BE2C (cell line): Measurements from ENCODE around the gene STRIP2.

Experiments used
- DNase-seq: peaks from one replicate; pipeline ENCODE4 v3.0.0-alpha.2; 2020
- H3K27me3 ChIP-seq: fragments of 250-450 bp; sonication (Bioruptor Pico); 2 replicates; pipeline ENCODE4 v1.5.1; 2020; ENCODE audit warnings: mild to moderate bottlenecking
- H3K36me3 ChIP-seq: fragments of 250-450 bp; sonication (Bioruptor Pico); 2 replicates; pipeline ENCODE4 v1.5.1; 2020; ENCODE audit warnings: mild to moderate bottlenecking
- H3K4me1 ChIP-seq: fragments of 250-450 bp; sonication (Bioruptor Pico); 2 replicates; pipeline ENCODE4 v1.5.1; 2020
- H3K4me3 ChIP-seq: 2 replicates; pipeline ENCODE4 v1.5.1; 2011; ENCODE audit warnings: low read depth, low read length
- H3K9me3 ChIP-seq: fragments of 250-450 bp; sonication (Bioruptor Pico); 2 replicates; pipeline ENCODE4 v1.5.1; 2020
- CTCF ChIP-seq: IDR thresholded peaks from 2 replicates; pipeline ENCODE4 v1.5.1; 2012; ENCODE audit warnings: mild to moderate bottlenecking, low read depth, low read length

Gene STRIP2

DNA sequence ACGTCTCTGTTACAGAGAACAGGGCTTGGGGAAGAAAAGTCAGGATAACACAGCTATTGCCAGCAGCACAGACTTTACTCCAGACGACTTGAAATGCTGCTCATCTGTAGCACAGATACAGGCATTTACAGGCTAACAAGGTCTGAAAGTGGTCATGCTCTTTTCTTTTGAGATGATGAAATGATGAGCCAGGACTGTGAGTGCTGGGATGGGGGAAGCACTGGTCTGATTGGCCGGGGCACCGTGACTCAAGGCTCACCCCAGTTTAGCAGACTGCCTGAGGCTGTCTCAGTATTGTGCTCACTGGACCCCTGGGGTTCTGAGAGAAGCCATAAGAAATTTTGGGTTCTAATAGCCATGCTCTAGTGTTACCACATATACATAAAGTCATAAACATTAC, 80.5 kb downstream of the STRIP2 start:
- H3K27me3 ChIP-seq, result no peaks in the 10 kb centered on the region
- no peaks in the 10 kb centered on the region for H3K9me3 ChIP-seq
- TF ChIP-seq CTCF, result no peak
- no peak overlapping the region for H3K4me3 ChIP-seq
- H3K36me3 ChIP-seq, result no peaks in the 10 kb centered on the region
- no peak for DNase-seq
- no peaks in the 10 kb centered on the region for H3K4me1 ChIP-seq

GRCh38 chr7:129515381-129515780, 81.1 kb downstream of the STRIP2 start:
- H3K4me1 ChIP-seq, result no peaks in the 10 kb centered on the region
- no peaks in the 10 kb centered on the region for H3K27me3 ChIP-seq

DNA sequence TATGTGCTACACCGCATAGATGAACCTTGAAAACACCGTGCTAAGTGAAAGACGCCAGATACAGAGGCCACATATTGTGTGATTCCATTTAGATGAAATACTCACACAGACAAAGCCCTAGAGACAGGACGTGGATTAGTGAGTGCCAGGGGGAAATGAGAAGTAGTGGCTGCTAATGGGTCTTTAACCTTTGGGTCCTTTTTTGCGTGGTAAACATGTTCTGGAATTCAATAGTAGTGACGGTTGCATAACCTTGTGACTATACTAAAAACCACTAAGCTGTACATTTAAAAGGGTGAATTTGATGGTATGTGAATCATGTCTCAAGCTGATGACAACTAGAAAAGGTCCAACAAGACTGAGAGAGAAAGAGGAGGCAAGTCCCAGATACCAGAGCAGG, 83.7 kb downstream of the STRIP2 start:
- Histone ChIP-seq H3K9me3 (no peaks in the 10 kb centered on the region), H3K36me3 (no peaks in the 10 kb centered on the region), H3K27me3 (no peaks in the 10 kb centered on the region), H3K4me3 (no peak overlapping the region), H3K4me1 (no peaks in the 10 kb centered on the region)
- TF ChIP-seq CTCF, result no peak
- no peak for DNase-seq

More at GRCh38 chr7:129515381-129515780, 81.1 kb downstream of the STRIP2 start:
- Histone ChIP-seq H3K9me3 (no peaks in the 10 kb centered on the region), H3K36me3 (no peaks in the 10 kb centered on the region), H3K4me3 (no peak overlapping the region)
- no peak for TF ChIP-seq CTCF
- DNase-seq, result no peak

DNA sequence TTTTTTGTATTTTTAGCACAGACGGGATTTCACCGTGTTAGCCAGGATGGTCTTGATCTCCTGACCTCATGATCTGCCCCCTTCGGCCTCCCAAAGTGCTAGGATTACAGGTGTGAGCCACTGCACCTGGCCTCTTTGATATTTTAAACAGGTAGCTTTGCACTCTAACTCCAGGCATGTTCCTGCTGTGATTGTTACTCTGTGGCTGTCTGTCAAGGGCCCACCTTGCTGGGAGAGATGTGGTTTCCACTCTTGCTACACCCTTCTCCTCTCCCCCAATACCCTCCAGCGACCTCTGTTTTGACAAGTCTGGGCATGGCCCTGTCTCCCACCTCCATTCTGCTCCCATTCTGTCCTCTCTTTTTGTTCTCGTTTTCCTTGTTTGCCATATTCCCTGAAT, 85.2 kb downstream of the STRIP2 start:
- Histone ChIP-seq H3K36me3 (no peaks in the 10 kb centered on the region), H3K27me3 (no peaks in the 10 kb centered on the region), H3K4me1 (no peaks in the 10 kb centered on the region), H3K9me3 (no peaks in the 10 kb centered on the region), H3K4me3 (no peak overlapping the region)
- no peak for DNase-seq
- TF ChIP-seq CTCF, result no peak

DNA sequence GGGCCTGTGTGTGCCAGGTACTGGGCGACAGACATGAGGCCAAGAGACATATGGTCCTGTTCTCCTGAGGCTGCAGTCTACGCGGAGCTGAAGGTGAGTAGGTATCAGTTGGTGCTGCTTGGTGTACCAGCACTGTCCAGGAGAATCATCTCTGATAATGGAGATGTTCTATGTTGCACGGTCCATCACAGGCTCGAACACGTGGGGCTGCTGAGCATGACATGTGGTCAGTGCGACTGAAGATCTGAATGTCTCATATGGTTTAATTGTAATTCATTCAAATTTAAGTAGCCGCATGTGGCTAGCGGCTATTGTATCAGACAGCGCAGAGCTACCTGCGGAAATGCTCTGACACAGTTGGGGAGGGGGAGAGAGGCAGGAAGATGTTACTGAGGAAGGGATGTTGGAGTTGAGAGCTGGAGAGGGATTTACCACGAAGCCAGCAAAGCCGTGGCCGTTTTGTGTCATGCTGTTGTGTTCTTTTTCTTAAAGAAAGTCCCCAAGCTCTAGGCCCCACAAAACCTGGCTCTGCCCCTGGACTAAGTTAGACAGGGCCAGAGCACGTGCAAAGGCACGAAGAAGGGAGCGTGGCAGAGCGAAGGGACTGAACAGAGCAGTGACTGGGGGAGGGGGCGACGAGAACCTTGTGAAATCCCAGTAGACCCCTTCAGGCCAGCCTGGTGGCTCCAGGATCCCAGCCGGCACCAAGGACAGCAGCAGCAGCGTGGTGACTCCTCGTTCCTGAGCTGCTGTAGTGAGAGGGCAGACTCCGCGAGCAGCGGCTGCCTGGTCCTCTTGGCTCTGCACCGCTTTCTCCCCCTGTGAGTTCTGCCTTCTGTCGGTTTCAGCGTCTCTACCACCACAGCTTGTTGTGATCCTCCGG, 88.1 kb downstream of the STRIP2 start:
- DNase-seq, result no peak
- TF ChIP-seq CTCF, result no peak
- H3K4me3 ChIP-seq, result no peak overlapping the region
- H3K27me3 ChIP-seq, result no peaks in the 10 kb centered on the region
- H3K4me1 ChIP-seq, result no peaks in the 10 kb centered on the region
- no peaks in the 10 kb centered on the region for H3K9me3 ChIP-seq
- no peaks in the 10 kb centered on the region for H3K36me3 ChIP-seq

- TF ChIP-seq CTCF, result no peak
- no peaks in the 10 kb centered on the region for H3K4me1 ChIP-seq
- no peaks in the 10 kb centered on the region for H3K9me3 ChIP-seq
- H3K4me3 ChIP-seq, result no peak overlapping the region
- no peaks in the 10 kb centered on the region for H3K27me3 ChIP-seq
- H3K36me3 ChIP-seq, result no peaks in the 10 kb centered on the region
- no peak for DNase-seq
Measured at GRCh38 chr7:129522971-129523340, 88.7 kb downstream of the STRIP2 start.
